Bronchial epithelial cell (primary cell): ENCODE results near the gene PEPD. TPM values are rescaled to one million over a fixed set of nuclear protein-coding genes. Genes with fewer than 3 reads are reported as not detected.
"Not testable (repeated sequence)": the region's sequence is repeated elsewhere in the genome, so short reads cannot be mapped to it uniquely, and the experiment has no call there.

Source experiments
- DNase-seq: peaks from one replicate; pipeline ENCODE4 v3.0.0-alpha.2; 2010; ENCODE audit warnings: low read depth
- FAIRE-seq: peaks from 2 replicates; lab custom pipeline; 2011; peaks lifted over from hg19 to GRCh38; lab: Jason Lieb, UNC
- H3K27me3 ChIP-seq: 2 replicates; pipeline ENCODE4 v1.5.1; 2011; ENCODE audit warnings: low read length; ENCODE audit not compliant: control insufficient read depth, insufficient read depth
- H3K36me3 ChIP-seq: 2 replicates; pipeline ENCODE4 v1.5.1; 2011; ENCODE audit warnings: low read length; ENCODE audit not compliant: control insufficient read depth, insufficient read depth
- H3K4me3 ChIP-seq: 2 replicates; pipeline ENCODE4 v1.5.1; 2011; ENCODE audit warnings: mild to moderate bottlenecking, low read depth, low read length, control low read depth
- total RNA-seq: library from RNA; depleted of rRNA; stranded (reverse); fragments of >200 nt; gene quantifications from 2 replicates; pipeline ENCODE4 v1.2.1, GENCODE V29; 2014
- TF ChIP-seq, protein P1 (sequence below): IDR thresholded peaks from 2 replicates; pipeline ENCODE4 v1.5.1; 2011; ENCODE audit warnings: mild to moderate bottlenecking, moderate library complexity, low read length, control low read depth, inconsistent platforms; ENCODE audit not compliant: insufficient read depth, severe bottlenecking

Gene PEPD
- total RNA-seq, 1 donor from 2014 or later = 35.8 TPM

DNA sequence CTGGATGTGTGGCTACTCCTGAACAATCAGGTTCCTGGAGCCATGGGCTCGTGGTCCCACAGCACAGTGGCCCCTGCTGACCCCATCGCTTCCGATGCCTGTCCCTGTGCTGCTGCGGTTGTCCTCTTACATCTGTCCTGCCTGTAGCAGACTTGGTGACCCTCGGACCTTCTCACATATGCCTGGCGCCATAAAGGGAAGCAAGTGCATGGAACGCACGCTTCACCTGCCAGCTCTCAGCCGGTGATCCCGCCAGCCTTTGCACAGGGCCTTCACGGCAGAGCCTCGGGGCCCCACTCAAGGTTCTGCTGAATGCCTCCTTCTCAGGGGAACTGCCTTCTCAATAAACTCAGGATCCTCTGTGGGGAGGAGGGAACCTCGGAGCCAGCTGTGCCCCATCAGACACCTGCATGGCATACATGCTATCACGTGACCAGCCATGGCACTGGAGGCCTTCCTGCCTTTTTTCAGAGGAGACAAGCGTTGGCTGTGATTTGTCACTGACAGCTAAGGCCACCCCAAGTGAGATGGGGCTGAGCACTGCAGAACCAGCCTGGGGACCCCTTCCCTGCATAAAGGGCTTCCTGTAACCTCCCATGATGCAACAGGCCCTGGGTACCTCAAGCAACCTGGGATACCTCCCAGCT is 24.3 kb downstream of the PEPD start:
- TF ChIP-seq, protein P1, sequence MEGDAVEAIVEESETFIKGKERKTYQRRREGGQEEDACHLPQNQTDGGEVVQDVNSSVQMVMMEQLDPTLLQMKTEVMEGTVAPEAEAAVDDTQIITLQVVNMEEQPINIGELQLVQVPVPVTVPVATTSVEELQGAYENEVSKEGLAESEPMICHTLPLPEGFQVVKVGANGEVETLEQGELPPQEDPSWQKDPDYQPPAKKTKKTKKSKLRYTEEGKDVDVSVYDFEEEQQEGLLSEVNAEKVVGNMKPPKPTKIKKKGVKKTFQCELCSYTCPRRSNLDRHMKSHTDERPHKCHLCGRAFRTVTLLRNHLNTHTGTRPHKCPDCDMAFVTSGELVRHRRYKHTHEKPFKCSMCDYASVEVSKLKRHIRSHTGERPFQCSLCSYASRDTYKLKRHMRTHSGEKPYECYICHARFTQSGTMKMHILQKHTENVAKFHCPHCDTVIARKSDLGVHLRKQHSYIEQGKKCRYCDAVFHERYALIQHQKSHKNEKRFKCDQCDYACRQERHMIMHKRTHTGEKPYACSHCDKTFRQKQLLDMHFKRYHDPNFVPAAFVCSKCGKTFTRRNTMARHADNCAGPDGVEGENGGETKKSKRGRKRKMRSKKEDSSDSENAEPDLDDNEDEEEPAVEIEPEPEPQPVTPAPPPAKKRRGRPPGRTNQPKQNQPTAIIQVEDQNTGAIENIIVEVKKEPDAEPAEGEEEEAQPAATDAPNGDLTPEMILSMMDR = no peak
- no peak overlapping the region for H3K4me3 ChIP-seq
- H3K36me3 ChIP-seq = no peaks in the 10 kb centered on the region
- FAIRE-seq (no peak), DNase-seq (no peak)
- H3K27me3 ChIP-seq = no peaks in the 10 kb centered on the region

DNA sequence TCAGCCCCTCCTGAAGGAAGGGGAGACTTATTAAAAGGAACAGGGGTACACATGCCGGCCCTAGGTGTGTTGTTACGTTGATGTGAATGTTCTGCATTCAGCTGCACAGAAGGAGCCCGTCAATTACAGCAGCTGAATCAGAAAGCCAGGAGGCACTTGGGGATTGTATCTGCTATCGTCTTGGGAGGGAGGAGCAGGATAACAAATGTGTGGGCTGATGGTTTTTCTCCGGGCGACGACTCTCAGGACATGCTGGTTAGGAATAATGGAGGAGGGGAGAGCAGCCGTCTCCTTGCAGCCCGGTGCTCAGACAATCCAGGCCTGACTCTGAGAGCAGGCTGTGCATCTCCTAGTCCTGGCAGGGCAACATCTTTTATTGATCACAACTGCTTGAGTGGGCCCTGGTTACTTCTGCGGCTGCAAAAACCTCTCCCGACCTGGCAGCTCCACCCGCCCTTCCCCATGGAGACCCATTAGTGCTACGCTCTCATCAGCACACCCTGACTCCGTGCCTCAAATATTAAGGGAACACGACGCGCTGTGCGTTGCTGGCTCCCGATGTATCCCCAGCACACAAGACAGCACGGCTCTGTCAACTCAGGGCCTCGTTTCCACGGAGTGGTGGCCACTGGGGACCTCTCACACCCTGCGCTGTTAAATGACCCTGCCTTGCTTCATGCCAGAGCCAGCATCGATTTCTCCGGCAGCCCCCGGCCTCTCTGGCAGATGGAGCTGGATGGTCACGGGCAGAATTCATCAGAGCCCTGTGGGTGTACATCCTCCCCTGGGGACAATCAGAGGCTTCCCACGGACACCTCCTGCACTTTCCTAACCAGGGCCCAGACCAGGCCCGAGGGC is 25.3 kb downstream of the PEPD start:
- no peaks in the 10 kb centered on the region for H3K27me3 ChIP-seq
- no peak for DNase-seq
- no peaks in the 10 kb centered on the region for H3K36me3 ChIP-seq
- no peak for FAIRE-seq
- H3K4me3 ChIP-seq = no peak overlapping the region
- TF ChIP-seq, protein P1 = no peak

DNA sequence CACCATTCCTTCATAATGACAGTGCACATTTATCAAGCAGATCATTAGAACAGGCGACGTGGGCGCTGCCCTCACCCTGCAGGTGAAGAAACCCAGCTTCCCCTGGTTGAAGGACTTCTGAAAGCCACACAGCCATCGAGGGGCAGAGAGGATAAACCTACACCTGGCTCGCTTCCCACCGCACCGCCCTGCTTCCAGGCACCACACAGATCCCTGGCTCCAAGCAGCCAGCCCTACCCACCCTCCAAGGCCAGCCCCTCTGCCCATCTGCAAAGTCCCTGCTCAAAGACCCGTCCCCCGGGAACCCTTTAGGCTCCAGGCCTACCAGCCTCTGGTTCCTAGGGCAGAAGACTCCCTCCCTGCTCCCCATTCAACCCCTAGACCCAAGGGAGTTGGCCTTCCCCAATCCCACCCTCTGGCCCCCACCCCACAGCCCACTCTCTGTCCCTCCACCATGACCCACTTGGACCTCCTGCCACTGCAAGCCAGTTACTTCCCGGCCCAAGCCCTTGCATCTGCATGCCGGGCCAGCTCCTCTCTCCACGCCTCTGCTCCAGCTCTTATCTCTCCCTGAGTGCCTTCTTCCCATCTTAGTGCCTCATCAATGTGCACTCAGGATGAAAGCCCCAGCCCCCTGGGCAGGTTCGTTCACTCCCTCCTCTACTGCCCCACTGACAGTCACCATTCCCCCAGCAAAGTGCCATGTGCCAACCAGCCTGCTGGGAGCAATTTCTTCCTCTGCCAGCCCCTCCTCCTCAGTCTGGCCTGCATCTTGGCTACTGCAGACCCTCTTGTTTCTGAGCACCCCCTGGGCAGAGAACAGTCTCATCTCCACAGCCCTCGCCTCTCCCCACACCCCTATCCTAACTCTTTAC is 28.0 kb downstream of the PEPD start:
- FAIRE-seq (no peak), DNase-seq (no peak)
- H3K27me3 ChIP-seq = no peaks in the 10 kb centered on the region
- H3K4me3 ChIP-seq = no peak overlapping the region
- no peaks in the 10 kb centered on the region for H3K36me3 ChIP-seq
- TF ChIP-seq, protein P1 = no peak

DNA sequence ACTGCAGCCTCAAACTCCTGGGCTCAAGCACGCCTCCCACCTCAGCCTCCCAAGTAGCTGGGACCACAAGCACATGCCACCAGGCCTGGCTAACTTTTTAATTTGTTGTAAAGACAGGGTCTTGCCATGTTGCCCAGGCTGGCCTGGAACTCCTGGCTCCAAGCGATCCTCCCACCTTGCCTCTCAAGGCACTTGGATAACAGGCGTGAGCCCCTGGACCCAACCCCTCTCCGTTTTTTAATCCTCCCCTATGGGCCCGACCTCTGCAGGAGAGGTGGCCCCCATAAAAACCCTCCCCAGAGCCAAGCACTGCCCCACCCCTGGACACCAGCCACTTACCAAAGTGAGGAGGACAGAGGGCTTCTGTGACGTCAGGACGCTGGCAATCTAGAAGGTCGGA is 28.6 kb downstream of the PEPD start:
- no peak for DNase-seq
- Histone ChIP-seq H3K4me3 (no peak overlapping the region), H3K36me3 (no peaks in the 10 kb centered on the region), H3K27me3 (no peaks in the 10 kb centered on the region)
- FAIRE-seq = no peak
- TF ChIP-seq, protein P1 = no peak

DNA sequence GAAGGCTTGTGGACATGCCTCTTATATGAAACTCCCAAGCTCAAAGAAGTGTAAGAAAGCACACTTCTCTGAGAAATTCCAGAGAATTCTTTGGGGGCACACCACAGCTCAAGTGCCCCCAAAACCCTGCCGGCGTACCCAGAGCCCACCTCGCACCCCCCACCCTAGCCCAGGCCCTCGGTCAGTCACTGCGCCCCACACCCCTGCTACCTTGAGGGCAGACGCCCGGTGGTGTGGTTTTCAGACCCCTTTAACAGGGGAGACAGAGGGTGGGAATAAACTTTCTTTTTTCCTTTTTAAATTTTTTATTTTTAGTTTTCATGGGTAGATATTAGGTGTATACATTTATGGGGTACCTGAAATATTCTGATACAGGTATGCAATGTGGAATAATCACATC is 29.5 kb downstream of the PEPD start:
- DNase-seq = no peak
- FAIRE-seq = no peak

DNA sequence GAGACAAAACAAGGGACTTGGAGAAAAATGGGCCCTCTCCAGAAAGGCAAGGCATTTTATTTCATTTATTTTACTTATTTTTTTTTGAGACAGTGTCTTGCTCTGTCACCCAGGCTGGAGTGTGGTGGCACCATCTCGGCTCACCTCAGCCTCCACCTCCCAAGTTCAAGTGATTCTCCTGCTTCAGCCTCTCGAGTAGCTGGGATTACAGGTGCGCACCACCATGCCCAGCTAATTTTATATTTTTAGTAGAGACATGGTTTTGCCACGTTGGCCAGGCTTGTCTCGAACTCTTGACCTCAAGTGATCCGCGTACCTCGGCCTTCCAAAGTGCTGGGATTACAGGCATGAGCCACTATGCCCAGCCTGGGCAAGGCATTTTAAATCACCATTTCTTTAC is 31.0 kb downstream of the PEPD start:
- H3K27me3 ChIP-seq, H3K4me3 ChIP-seq, DNase-seq, H3K36me3 ChIP-seq, FAIRE-seq: not testable (repeated sequence)

More for the DNA sequence above, 29.5 kb downstream of the PEPD start:
- no peaks in the 10 kb centered on the region for H3K36me3 ChIP-seq
- no peaks in the 10 kb centered on the region for H3K27me3 ChIP-seq
- TF ChIP-seq, protein P1 = no peak
- H3K4me3 ChIP-seq = no peak overlapping the region
